ENCODE measurements around the gene TUBB2A. TPM values are rescaled to one million over a fixed set of nuclear protein-coding genes. Genes with fewer than 3 reads are reported as not detected.
"Not testable (repeated sequence)": the region's sequence is repeated elsewhere in the genome, so short reads cannot be mapped to it uniquely, and the experiment has no call there.

The TUBB2A gene
- total RNA-seq, 2 experiments from 2014 or later = 2.5 to 3.6 TPM

DNA sequence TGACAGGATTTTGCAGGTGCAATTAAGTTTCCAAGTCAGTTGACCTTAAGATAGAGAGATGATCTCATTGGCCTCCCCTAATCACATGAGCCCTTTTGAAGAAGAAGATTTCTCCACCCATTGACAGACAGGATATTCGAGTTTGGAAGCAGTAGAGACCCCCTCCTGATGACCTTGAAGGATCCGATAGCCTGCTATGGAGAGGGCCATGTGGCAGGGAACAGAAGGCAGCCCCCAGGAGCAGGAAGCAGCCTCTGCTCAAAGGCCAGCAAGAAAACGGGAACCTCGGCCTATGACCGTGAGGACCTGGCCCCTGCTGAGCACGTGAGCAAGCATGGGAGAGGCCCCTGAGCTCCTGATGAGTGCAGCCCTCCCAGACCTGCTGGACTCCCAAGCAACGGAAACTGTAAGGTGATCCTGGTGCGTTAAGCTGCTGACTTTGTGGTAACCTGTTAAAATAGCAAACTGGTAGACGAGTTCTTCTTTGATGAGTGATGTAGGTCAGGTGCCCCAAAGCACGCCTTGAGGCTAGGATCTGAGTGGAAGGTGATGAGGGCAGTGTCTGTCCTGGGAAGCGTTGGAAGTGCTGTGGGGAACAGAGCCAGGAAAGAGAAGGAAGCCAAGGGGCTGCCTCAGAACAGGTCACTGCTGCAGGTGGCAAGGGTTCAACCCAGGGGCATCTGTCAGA, 18.5 kb upstream of the TUBB2A start:
- DNase-seq = no peak
- H3K27me3 Mint-ChIP-seq = no peaks in the 10 kb centered on the region
- no peak overlapping the region for H3K27ac Mint-ChIP-seq
- H3K4me1 Mint-ChIP-seq = peaks cover 7% of the 10 kb centered on the region
- ChIA-PET CTCF (interaction anchor here (0.5 to 1.7 kb wide), 2 partner anchors 49 to 75 kb away, joined by 4 to 5 read pairs; no protein-coding TSS in a partner anchor), POLR2A (interaction anchor here (1.2 kb wide), 1 partner anchor 13 kb away, joined by 3 read pairs; no protein-coding TSS in a partner anchor)
- no peak overlapping the region for H3K4me3 Mint-ChIP-seq
- H3K9me3 Mint-ChIP-seq = no peaks in the 10 kb centered on the region
- no peaks in the 10 kb centered on the region for H3K36me3 Mint-ChIP-seq (ENCODE audit: low read depth)

GRCh38 chr6:3173636-3174089, 16.3 kb upstream of the TUBB2A start:
- POLR2A ChIA-PET; H3K4me3 Mint-ChIP-seq; CTCF ChIA-PET; H3K27me3 Mint-ChIP-seq; H3K9me3 Mint-ChIP-seq; DNase-seq; H3K27ac Mint-ChIP-seq; H3K4me1 Mint-ChIP-seq; H3K36me3 Mint-ChIP-seq (ENCODE audit: low read depth): not testable (repeated sequence)

DNA sequence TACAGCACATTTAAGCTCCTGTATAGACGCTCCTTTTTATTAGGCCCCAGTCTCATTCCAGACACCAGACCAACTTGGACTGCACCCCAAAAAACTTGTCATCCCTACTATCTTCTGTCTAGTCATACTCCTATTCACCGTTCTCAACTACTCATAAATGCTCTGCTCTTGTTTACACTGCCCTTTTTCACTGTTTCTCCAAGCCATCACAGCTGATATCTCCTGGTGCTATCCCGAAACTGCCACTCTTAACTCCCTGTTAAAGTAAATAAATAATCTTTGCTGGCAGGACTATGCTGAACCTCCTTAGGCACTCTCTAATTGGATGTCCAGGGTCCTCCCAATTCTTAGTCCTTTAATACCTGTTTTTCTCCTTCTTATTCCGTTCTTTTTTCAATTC, 15.4 kb upstream of the TUBB2A start:
- H3K9me3 Mint-ChIP-seq; H3K36me3 Mint-ChIP-seq (ENCODE audit: low read depth); H3K4me1 Mint-ChIP-seq; POLR2A ChIA-PET; CTCF ChIA-PET; H3K27ac Mint-ChIP-seq; H3K27me3 Mint-ChIP-seq; DNase-seq; H3K4me3 Mint-ChIP-seq: not testable (repeated sequence)

- H3K4me3 Mint-ChIP-seq; H3K9me3 Mint-ChIP-seq; POLR2A ChIA-PET; H3K27me3 Mint-ChIP-seq; H3K36me3 Mint-ChIP-seq (ENCODE audit: low read depth); H3K27ac Mint-ChIP-seq; CTCF ChIA-PET; H3K4me1 Mint-ChIP-seq; DNase-seq: not testable (repeated sequence)
Observed at GRCh38 chr6:3171313-3172175, 14.2 kb upstream of the TUBB2A start.

DNA sequence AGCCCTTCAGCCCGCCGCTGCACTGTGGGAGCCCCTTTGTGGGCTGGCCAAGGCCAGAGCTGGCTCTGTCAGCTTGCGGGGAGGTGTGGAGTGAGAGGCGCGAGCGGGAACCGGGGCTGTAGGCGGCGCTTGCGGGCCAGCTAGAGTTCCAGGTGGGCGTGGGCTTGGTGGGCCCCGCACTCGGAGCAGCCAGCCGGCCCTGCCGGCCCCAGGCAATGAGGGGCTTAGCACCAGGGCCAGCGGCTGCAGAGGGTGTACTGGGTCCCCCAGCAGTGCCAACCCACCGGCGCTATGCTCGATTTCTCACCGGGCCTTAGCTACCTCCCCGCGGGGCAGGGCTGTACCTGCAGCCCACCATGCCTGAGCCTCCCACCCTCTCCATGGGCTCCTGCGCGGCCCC, 13.3 kb upstream of the TUBB2A start:
- H3K4me1 Mint-ChIP-seq; H3K36me3 Mint-ChIP-seq (ENCODE audit: low read depth); H3K27ac Mint-ChIP-seq; CTCF ChIA-PET; POLR2A ChIA-PET; DNase-seq; H3K9me3 Mint-ChIP-seq; H3K4me3 Mint-ChIP-seq: not testable (repeated sequence)
- peaks cover 10% of the 10 kb centered on the region for H3K27me3 Mint-ChIP-seq

DNA sequence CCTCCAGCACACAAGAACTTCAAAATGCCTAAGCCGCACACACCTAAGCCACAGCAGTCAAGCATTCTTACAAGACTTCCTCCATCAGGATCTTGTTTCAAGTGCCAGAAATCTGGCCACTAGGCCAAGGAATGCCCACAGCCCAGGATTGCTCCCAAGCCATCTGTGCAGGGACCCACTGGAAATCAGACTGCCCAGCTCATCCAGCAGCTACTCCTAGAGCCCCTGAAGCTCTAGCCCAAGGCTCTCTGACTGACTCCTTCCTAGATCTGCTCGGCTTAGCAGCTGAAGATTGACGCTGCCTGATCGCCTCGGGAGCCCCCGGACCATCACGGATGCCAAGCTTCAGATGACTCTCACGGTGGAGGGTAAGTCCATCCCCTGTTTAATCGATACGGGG, 10.7 kb upstream of the TUBB2A start:
- H3K27me3 Mint-ChIP-seq = peaks cover 16% of the 10 kb centered on the region
- H3K9me3 Mint-ChIP-seq; H3K27ac Mint-ChIP-seq; H3K4me1 Mint-ChIP-seq; H3K36me3 Mint-ChIP-seq (ENCODE audit: low read depth); CTCF ChIA-PET; H3K4me3 Mint-ChIP-seq; DNase-seq; POLR2A ChIA-PET: not testable (repeated sequence)

DNA sequence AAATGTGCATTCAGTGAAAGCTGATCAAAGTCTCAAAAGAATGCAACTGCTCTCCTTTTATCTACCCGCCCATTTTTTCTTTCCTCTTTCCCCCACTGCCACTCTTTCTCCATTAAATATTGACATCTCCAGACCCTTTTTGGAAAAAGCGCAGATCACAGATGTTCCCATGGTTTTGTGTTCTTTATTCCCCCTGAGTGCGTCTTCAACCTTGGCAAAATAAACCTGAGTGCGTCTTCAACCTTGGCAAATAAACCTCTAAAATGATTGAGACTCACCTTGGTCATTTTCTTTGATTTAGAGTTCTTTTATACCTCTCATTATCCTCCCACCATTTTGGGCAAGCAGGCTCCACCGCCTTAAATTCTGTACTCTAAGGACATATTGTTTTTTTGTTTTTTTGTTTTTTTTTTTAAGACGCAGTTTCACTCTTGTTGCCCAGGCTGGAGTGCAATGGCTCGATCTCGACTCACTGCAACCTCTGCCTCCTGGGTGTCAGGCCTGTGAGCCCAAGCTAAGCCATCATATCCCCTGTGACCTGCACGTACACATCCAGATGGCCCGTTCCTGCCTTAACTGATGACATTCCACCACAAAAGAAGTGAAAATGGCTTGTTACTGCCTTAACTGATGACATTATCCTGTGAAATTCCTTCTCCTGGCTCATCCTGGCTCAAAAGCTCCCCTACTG, 9.3 kb upstream of the TUBB2A start:
- H3K27ac Mint-ChIP-seq; H3K4me3 Mint-ChIP-seq; H3K36me3 Mint-ChIP-seq (ENCODE audit: low read depth); DNase-seq; H3K9me3 Mint-ChIP-seq: not testable (repeated sequence)
- ChIA-PET POLR2A (interaction anchor here (1.5 kb wide), 1 partner anchor 9 kb away, joined by 4 read pairs; the partner anchor contains the start of gene TUBB2A), CTCF (interaction anchor here (1.0 kb wide), 1 partner anchor 18 kb away, joined by 3 read pairs; no protein-coding TSS in a partner anchor)
- H3K4me1 Mint-ChIP-seq = peaks cover 16% of the 10 kb centered on the region
- H3K27me3 Mint-ChIP-seq = peaks cover 24% of the 10 kb centered on the region

DNA sequence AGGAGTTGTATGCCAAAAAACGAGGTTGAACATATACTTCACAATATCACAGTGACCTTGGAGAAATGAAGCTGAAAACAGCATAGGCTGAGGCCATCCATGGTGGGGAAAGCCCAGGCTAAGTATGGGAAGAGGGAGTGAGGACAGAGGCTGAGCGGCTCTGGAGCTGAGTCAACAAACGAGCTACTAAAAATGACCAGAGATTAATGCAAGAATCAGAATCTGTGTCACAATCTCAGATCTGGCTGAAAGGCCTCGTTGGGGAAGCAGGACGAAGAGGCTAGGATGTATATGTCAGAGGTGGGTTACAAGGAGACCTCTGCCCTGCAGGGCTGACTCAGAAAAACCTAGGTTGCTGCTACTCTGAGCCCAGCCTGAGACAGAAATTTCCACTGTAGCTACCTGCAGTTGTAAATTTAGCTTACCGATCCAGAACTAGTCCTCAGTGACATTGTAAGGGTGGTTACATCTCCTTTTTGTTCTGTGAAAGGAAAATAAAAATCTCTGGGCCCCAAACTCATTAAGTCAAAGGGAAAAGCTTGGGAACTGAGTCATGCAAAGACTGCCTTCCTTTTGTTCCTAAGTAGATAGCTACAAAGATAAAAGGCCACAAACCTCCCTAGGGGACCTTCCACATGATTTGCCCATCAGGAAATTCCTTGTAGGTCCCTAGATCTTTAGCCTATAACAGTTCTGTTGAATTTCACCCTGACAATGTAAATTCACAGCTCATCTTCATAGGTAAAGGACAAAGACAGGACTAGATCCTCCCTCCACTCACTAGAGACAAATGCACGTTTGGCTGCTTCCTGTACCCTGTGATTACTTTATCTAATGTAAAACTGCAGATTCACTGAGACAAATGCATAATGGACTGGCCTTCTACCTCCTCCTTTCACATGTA, 8.5 kb upstream of the TUBB2A start:
- no peak overlapping the region for H3K27ac Mint-ChIP-seq
- peaks cover 28% of the 10 kb centered on the region for H3K27me3 Mint-ChIP-seq
- no peaks in the 10 kb centered on the region for H3K9me3 Mint-ChIP-seq
- POLR2A ChIA-PET = interaction anchor here (1.5 kb wide), 1 partner anchor 9 kb away, joined by 4 read pairs; the partner anchor contains the start of gene TUBB2A
- peaks cover 16% of the 10 kb centered on the region for H3K4me1 Mint-ChIP-seq
- no peak for DNase-seq
- H3K36me3 Mint-ChIP-seq (ENCODE audit: low read depth) = no peaks in the 10 kb centered on the region
- CTCF ChIA-PET = interaction anchor here (0.8 to 1.2 kb wide), 4 partner anchors 9 to 86 kb away, joined by 3 to 8 read pairs (median 4); partner anchors contain the start of gene TUBB2A
- no peak overlapping the region for H3K4me3 Mint-ChIP-seq

GRCh38 chr6:3164388-3164787, 7.0 kb upstream of the TUBB2A start:
- H3K27me3 Mint-ChIP-seq = peaks cover 40% of the 10 kb centered on the region
- peaks cover 28% of the 10 kb centered on the region for H3K4me1 Mint-ChIP-seq
- H3K27ac Mint-ChIP-seq = no peak overlapping the region
- no peak for DNase-seq
- no peak overlapping the region for H3K4me3 Mint-ChIP-seq
- peaks cover 4% of the 10 kb centered on the region for H3K36me3 Mint-ChIP-seq (ENCODE audit: low read depth)
- no peaks in the 10 kb centered on the region for H3K9me3 Mint-ChIP-seq
- POLR2A ChIA-PET = no interaction called here
- CTCF ChIA-PET = no interaction called here

- ChIA-PET POLR2A (interaction anchor here (0.6 to 1.3 kb wide), 4 partner anchors 13 to 96 kb away, joined by 3 to 5 read pairs (median 3); partner anchors contain the start of gene RIPK1), CTCF (no interaction called here)
- Mint-ChIP-seq H3K9me3 (no peaks in the 10 kb centered on the region), H3K4me3 (peak overlapping the region; percentile 75), H3K4me1 (peaks cover 30% of the 10 kb centered on the region), H3K27ac (peak overlapping the region; percentile 62), H3K27me3 (peaks cover 49% of the 10 kb centered on the region), H3K36me3 (ENCODE audit: low read depth) (peaks cover 4% of the 10 kb centered on the region)
- DNase-seq = no peak
Observed at GRCh38 chr6:3163248-3163594, 5.9 kb upstream of the TUBB2A start.

DNA sequence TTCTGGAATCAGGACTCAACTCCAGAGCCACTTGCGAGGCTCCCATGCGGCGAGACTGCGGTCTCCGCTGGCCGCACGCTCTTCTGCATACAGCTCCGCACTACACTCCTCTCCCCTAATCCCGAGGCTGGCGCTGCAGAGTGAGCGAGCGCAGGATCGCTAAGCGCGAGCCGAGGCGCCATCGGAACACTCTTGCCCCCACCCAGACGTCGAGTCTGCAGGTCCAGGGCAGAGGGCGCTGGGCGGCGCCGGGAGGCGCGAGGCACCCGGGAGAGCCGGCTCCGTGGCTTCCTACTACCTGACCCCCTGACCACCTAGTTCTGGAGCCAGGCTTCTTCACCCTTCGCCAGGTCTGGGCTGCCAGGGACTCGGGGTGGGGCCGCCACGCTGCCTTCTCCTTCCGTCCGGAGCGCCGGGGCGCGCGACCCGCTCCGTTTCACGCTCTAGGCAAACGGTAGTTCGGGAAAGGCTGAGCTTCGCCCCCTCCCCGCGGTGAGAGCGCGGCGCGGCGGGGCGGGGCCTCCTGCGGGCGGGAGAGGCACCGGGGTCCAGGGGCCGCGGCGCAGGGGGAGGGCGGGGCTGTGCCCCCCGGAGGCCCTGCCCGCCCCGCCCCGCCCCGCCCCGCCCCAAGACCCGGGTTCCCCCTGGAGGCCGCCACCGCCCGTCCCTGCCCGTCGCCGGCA, 5.4 kb upstream of the TUBB2A start:
- Mint-ChIP-seq H3K9me3 (no peaks in the 10 kb centered on the region), H3K36me3 (ENCODE audit: low read depth) (peaks cover 4% of the 10 kb centered on the region), H3K4me3 (peak overlapping the region; percentile 75), H3K4me1 (peaks cover 32% of the 10 kb centered on the region), H3K27ac (peak overlapping the region; percentile 62), H3K27me3 (peaks cover 50% of the 10 kb centered on the region)
- peak; percentile 56 for DNase-seq
- CTCF ChIA-PET = interaction anchor here (0.6 to 1.2 kb wide), 3 partner anchors 41 to 334 kb away, joined by 3 to 5 read pairs (median 3); no protein-coding TSS in a partner anchor
- POLR2A ChIA-PET = interaction anchor here (0.6 to 1.3 kb wide), 3 partner anchors 14 to 95 kb away, joined by 3 to 5 read pairs (median 3); partner anchors contain the start of gene RIPK1
